Neural cell (in vitro differentiated cells): ENCODE data around the gene HSPA4L. TPM values are rescaled to one million over a fixed set of nuclear protein-coding genes. Genes with fewer than 3 reads are reported as not detected.

Experiments
- H2AFZ ChIP-seq: fragments of 200-600, 300-800 bp; sonication (generic), shearing (Covaris generic); 2 replicates; pipeline ENCODE4 v1.6.0; 2014; ENCODE audit warnings: low read depth, mild to moderate bottlenecking, antibody characterized with exemption, low read length, moderate library complexity
- H3F3A ChIP-seq: fragments of 200-600 bp; shearing (Covaris generic); 2 replicates; pipeline ENCODE4 v1.6.1; 2016; ENCODE audit warnings: mild to moderate bottlenecking, moderate library complexity, mixed read lengths, antibody characterized with exemption, low read length; ENCODE audit not compliant: insufficient read depth, poor library complexity, severe bottlenecking
- H3K27ac ChIP-seq: fragments of 200-600, 300-800 bp; sonication (generic), shearing (Covaris generic); 2 replicates; pipeline ENCODE4 v1.5.1; 2014; ENCODE audit warnings: mild to moderate bottlenecking, low read length, moderate library complexity
- H3K27me3 ChIP-seq: fragments of 300-800, 200-600 bp; sonication (generic), shearing (Covaris generic); 2 replicates; pipeline ENCODE4 v1.6.0; 2014; ENCODE audit warnings: mild to moderate bottlenecking, low read depth, low read length, moderate library complexity; ENCODE audit not compliant: insufficient read depth
- H3K36me3 ChIP-seq: fragments of 300-800, 200-600 bp; sonication (generic), shearing (Covaris generic); 2 replicates; pipeline ENCODE4 v1.5.1; 2014; ENCODE audit warnings: mild to moderate bottlenecking, antibody characterized with exemption, low read length, moderate library complexity; ENCODE audit not compliant: insufficient read depth
- H3K4me2 ChIP-seq: fragments of 300-800, 200-600 bp; sonication (generic), shearing (Covaris generic); 2 replicates; pipeline ENCODE4 v1.6.0; 2014; ENCODE audit warnings: mild to moderate bottlenecking, low read length
- H3K4me3 ChIP-seq: fragments of 300-800, 200-600 bp; sonication (generic), shearing (Covaris generic); 2 replicates; pipeline ENCODE4 v1.5.1; 2014; ENCODE audit warnings: mild to moderate bottlenecking, low read length, moderate library complexity
- H3K79me2 ChIP-seq: fragments of 200-600 bp; shearing (Covaris generic); replicated peaks from 2 replicates; pipeline ENCODE4 v1.6.0; 2014; ENCODE audit warnings: mild to moderate bottlenecking, low read length, moderate library complexity; ENCODE audit not compliant: insufficient read depth
- H3K9ac ChIP-seq: fragments of 300-800, 200-600 bp; sonication (generic), shearing (Covaris generic); 2 replicates; pipeline ENCODE4 v1.6.1; 2016; ENCODE audit warnings: mild to moderate bottlenecking, low read length, mixed read lengths
- H3K9me2 ChIP-seq: fragments of 200-600 bp; shearing (Covaris generic); 2 replicates; pipeline ENCODE4 v1.6.1; 2016; ENCODE audit warnings: mild to moderate bottlenecking, low read length, mixed read lengths; ENCODE audit not compliant: insufficient read depth
- H3K9me3 ChIP-seq: fragments of 200-600, 300-800 bp; sonication (generic), shearing (Covaris generic); 2 replicates; pipeline ENCODE4 v1.6.1; 2016; ENCODE audit warnings: mild to moderate bottlenecking, mixed run types, low read length, moderate library complexity, mixed read lengths
- H4K20me1 ChIP-seq: fragments of 200-600 bp; shearing (Covaris generic); 2 replicates; pipeline ENCODE4 v1.6.1; 2016; ENCODE audit warnings: mild to moderate bottlenecking, mixed run types; ENCODE audit not compliant: insufficient read depth
- CTCF ChIP-seq: fragments of 450-650 bp; IDR thresholded peaks from 2 replicates; pipeline ENCODE4 v1.5.1; 2014; ENCODE audit warnings: antibody characterized with exemption, mild to moderate bottlenecking, moderate library complexity; ENCODE audit not compliant: poor library complexity, severe bottlenecking
- EP300 ChIP-seq: fragments of 450-650 bp; conservative IDR thresholded peaks from 2 replicates; pipeline ENCODE4 v1.6.1; 2014; ENCODE audit warnings: antibody characterized with exemption, mild to moderate bottlenecking, moderate library complexity; ENCODE audit not compliant: poor library complexity, severe bottlenecking
- EZH2 ChIP-seq: fragments of 200-600, 300-800 bp; shearing (Covaris generic), sonication (generic); IDR thresholded peaks from 2 replicates; pipeline ENCODE4 v1.6.1; 2014; ENCODE audit warnings: antibody characterized with exemption, low read length, borderline replicate concordance, mild to moderate bottlenecking; ENCODE audit not compliant: insufficient read depth, poor library complexity, severe bottlenecking
- MXI1 ChIP-seq: fragments of 450-650 bp; conservative IDR thresholded peaks from 2 replicates; pipeline ENCODE4 v1.6.1; 2014; ENCODE audit warnings: antibody characterized with exemption, mild to moderate bottlenecking; ENCODE audit not compliant: poor library complexity, severe bottlenecking
- POLR2AphosphoS5 ChIP-seq: IDR thresholded peaks from 2 replicates; pipeline ENCODE4 v1.6.1; 2012
- RAD21 ChIP-seq: fragments of 450-650 bp; conservative IDR thresholded peaks from 2 replicates; pipeline ENCODE4 v1.6.1; 2014; ENCODE audit warnings: antibody characterized with exemption, mild to moderate bottlenecking, moderate library complexity
- SMC3 ChIP-seq: fragments of 450-650 bp; conservative IDR thresholded peaks from 2 replicates; pipeline ENCODE4 v1.6.1; 2014; ENCODE audit warnings: antibody characterized with exemption, mild to moderate bottlenecking, moderate library complexity; ENCODE audit not compliant: poor library complexity
- polyA plus RNA-seq: library from polyadenylated mRNA; depleted of rRNA; stranded (reverse); fragments of >200 nt; gene quantifications from 2 replicates; pipeline ENCODE4 v1.2.3, GENCODE V29; 2014
- TF ChIP-seq, protein P1 (sequence below): IDR thresholded peaks from 2 replicates; pipeline ENCODE4 v1.6.1; 2012; ENCODE audit warnings: borderline replicate concordance

The HSPA4L gene
- polyA plus RNA-seq, 1 donor from 2014 or later = 12.5 TPM

GRCh38 chr4:127870688-127871087 is 88.6 kb downstream of the HSPA4L start:
- no peaks in the 10 kb centered on the region for H3F3A ChIP-seq
- no peak overlapping the region for H3K9ac ChIP-seq
- TF ChIP-seq RAD21 (no peak), SMC3 (no peak), EZH2 (no peak), POLR2AphosphoS5 (no peak), EP300 (no peak), MXI1 (no peak)
- TF ChIP-seq, protein P1, sequence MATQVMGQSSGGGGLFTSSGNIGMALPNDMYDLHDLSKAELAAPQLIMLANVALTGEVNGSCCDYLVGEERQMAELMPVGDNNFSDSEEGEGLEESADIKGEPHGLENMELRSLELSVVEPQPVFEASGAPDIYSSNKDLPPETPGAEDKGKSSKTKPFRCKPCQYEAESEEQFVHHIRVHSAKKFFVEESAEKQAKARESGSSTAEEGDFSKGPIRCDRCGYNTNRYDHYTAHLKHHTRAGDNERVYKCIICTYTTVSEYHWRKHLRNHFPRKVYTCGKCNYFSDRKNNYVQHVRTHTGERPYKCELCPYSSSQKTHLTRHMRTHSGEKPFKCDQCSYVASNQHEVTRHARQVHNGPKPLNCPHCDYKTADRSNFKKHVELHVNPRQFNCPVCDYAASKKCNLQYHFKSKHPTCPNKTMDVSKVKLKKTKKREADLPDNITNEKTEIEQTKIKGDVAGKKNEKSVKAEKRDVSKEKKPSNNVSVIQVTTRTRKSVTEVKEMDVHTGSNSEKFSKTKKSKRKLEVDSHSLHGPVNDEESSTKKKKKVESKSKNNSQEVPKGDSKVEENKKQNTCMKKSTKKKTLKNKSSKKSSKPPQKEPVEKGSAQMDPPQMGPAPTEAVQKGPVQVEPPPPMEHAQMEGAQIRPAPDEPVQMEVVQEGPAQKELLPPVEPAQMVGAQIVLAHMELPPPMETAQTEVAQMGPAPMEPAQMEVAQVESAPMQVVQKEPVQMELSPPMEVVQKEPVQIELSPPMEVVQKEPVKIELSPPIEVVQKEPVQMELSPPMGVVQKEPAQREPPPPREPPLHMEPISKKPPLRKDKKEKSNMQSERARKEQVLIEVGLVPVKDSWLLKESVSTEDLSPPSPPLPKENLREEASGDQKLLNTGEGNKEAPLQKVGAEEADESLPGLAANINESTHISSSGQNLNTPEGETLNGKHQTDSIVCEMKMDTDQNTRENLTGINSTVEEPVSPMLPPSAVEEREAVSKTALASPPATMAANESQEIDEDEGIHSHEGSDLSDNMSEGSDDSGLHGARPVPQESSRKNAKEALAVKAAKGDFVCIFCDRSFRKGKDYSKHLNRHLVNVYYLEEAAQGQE = no peak
- H3K4me2 ChIP-seq = no peak overlapping the region
- no peaks in the 10 kb centered on the region for H3K27me3 ChIP-seq
- no peaks in the 10 kb centered on the region for H3K9me3 ChIP-seq
- no peaks in the 10 kb centered on the region for H3K79me2 ChIP-seq
- no peaks in the 10 kb centered on the region for H3K9me2 ChIP-seq
- no peaks in the 10 kb centered on the region for H3K36me3 ChIP-seq
- H2AFZ ChIP-seq = no peak overlapping the region
- no peaks in the 10 kb centered on the region for H4K20me1 ChIP-seq
- H3K4me3 ChIP-seq = no peak overlapping the region
- no peak overlapping the region for H3K27ac ChIP-seq

GRCh38 chr4:127875791-127876190 is 93.7 kb downstream of the HSPA4L start:
- no peaks in the 10 kb centered on the region for H3F3A ChIP-seq
- no peaks in the 10 kb centered on the region for H3K79me2 ChIP-seq
- no peak overlapping the region for H3K9ac ChIP-seq
- no peak overlapping the region for H2AFZ ChIP-seq
- no peaks in the 10 kb centered on the region for H3K36me3 ChIP-seq
- TF ChIP-seq RAD21 = no peak
- no peak for TF ChIP-seq SMC3
- no peak for TF ChIP-seq CTCF
- TF ChIP-seq EP300 = no peak
- TF ChIP-seq, protein P1 = no peak
- no peak for TF ChIP-seq POLR2AphosphoS5
- TF ChIP-seq MXI1 = no peak
- TF ChIP-seq EZH2 = no peak
- no peaks in the 10 kb centered on the region for H4K20me1 ChIP-seq
- no peak overlapping the region for H3K4me3 ChIP-seq
- H3K4me2 ChIP-seq = no peak overlapping the region
- H3K9me2 ChIP-seq = no peaks in the 10 kb centered on the region
- no peak overlapping the region for H3K27ac ChIP-seq
- no peaks in the 10 kb centered on the region for H3K27me3 ChIP-seq
- no peaks in the 10 kb centered on the region for H3K9me3 ChIP-seq
